Panc1 (cell line): Measurements from ENCODE around the gene PLA2G2C. TPM values are rescaled to one million over a fixed set of nuclear protein-coding genes. Genes with fewer than 3 reads are reported as not detected.

Source experiments
- ATAC-seq: fragments of 200-7000 bp; cut with Tn5 transposase; 2 replicates; pipeline ENCODE4 v1.9.1; 2020; ENCODE audit warnings: mild to moderate bottlenecking, moderate library complexity
- BruUV-seq: library from RNA; stranded (reverse); fragments of 400-500 nt; replicated peaks from 2 replicates; lab custom pipeline; 2021; lab: Mats Ljungman, UMichigan
- CTCF ChIA-PET: fragments of 300-600 bp; sonication (Branson Sonifier 250); formaldehyde crosslinking; loops from one replicate; lab custom pipeline; 2022; ENCODE audit warnings: antibody characterized with exemption; lab: Charles Lee
- POLR2A ChIA-PET: fragments of 300-600 bp; sonication (Branson Sonifier 250); formaldehyde crosslinking; loops from one replicate; lab custom pipeline; 2022; ENCODE audit warnings: antibody characterized with exemption; lab: Charles Lee
- DNase-seq: peaks from one replicate; pipeline ENCODE4 v3.0.0-alpha.2; 2010; ENCODE audit warnings: low read depth, low spot score
- H3K27ac ChIP-seq: 2 replicates; pipeline ENCODE4 v1.5.1; 2011; ENCODE audit warnings: mild to moderate bottlenecking, low read length, inconsistent platforms
- H3K27me3 ChIP-seq: fragments of 200-500 bp; sonication (Bioruptor generic); 2 replicates; pipeline ENCODE4 v1.6.0; 2014; ENCODE audit warnings: low read length, inconsistent platforms; ENCODE audit not compliant: control insufficient read depth, insufficient read depth
- H3K36me3 ChIP-seq: fragments of 200-500 bp; sonication (Bioruptor generic); 2 replicates; pipeline ENCODE4 v1.5.1; 2014; ENCODE audit warnings: inconsistent platforms, mild to moderate bottlenecking, low read length, moderate library complexity; ENCODE audit not compliant: control insufficient read depth, insufficient read depth
- H3K4me1 ChIP-seq: 2 replicates; pipeline ENCODE4 v1.5.1; 2011; ENCODE audit warnings: inconsistent platforms, mild to moderate bottlenecking, low read length, moderate library complexity; ENCODE audit not compliant: control insufficient read depth, insufficient read depth
- H3K4me3 ChIP-seq, 2 experiments: 2 replicates each; pipeline ENCODE4 v1.5.1; 2011 to 2012; ENCODE audit warnings: low read depth in 2 of 2, low read length in 2 of 2, mild to moderate bottlenecking in 2 of 2, inconsistent platforms in 1 of 2, moderate library complexity in 1 of 2
- H3K9me3 ChIP-seq: fragments of 200-500 bp; sonication (Bioruptor generic); 2 replicates; pipeline ENCODE4 v1.5.1; 2014; ENCODE audit warnings: low read depth, mild to moderate bottlenecking, inconsistent platforms, low read length, moderate library complexity; ENCODE audit not compliant: control insufficient read depth, insufficient read depth
- CTCF ChIP-seq: fragments of 450-650 bp; IDR thresholded peaks from 2 replicates; pipeline ENCODE4 v1.5.1; 2017; ENCODE audit warnings: mild to moderate bottlenecking
- POLR2AphosphoS5 ChIP-seq: IDR thresholded peaks from 2 replicates; pipeline ENCODE4 v1.6.1; 2012; ENCODE audit warnings: mild to moderate bottlenecking, low read depth, low read length, moderate library complexity
- REST ChIP-seq, 2 experiments: IDR thresholded peaks; 2 replicates each; pipeline ENCODE4 v1.6.1; 2011 to 2012; ENCODE audit warnings: low read depth in 2 of 2, control low read depth in 1 of 2, low read length in 1 of 2, mild to moderate bottlenecking in 1 of 2, moderate library complexity in 1 of 2; ENCODE audit not compliant: insufficient read depth in 1 of 2
- SIN3A ChIP-seq: IDR thresholded peaks from 2 replicates; pipeline ENCODE4 v1.6.1; 2012; ENCODE audit warnings: low read depth, mild to moderate bottlenecking, low read length, moderate library complexity, borderline replicate concordance; ENCODE audit not compliant: insufficient read depth
- TCF7L2 ChIP-seq: IDR thresholded peaks from 2 replicates; pipeline ENCODE4 v1.6.1; 2011; ENCODE audit warnings: mild to moderate bottlenecking, low read depth, low read length, inconsistent platforms
- in situ Hi-C: cut with HindIII; loops from 2 replicates; pipeline ENCODE4 v1.10.0; 2016; ENCODE audit warnings: low sequenced_read_pairs, low pct_unique_long_range_greater_than_20kb
- intact Hi-C: fragments of 100-400 bp; cut with micrococcal nuclease; formaldehyde crosslinking; loops from one replicate; pipeline ENCODE4 v1.10.0; 2022; ENCODE audit not compliant: unreplicated experiment
- total RNA-seq: library from RNA; stranded (reverse); gene quantifications from one replicate; pipeline ENCODE4 v1.2.1, GENCODE V29; 2021; ENCODE audit not compliant: unreplicated experiment

PLA2G2C gene
- total RNA-seq, 1 experiment from 2014 or later, result not detected

- intact Hi-C loops, result no loop called here
- ATAC-seq (no peak), DNase-seq (no peak)
- Histone ChIP-seq H3K4me1 (no peaks in the 10 kb centered on the region; the same call in 1 of the 2 replicates), H3K9me3 (no peaks in the 10 kb centered on the region), H3K4me3 (no peak overlapping the region), H3K27ac (no peak overlapping the region), H3K27me3 (peaks cover 10% of the 10 kb centered on the region), H3K36me3 (no peaks in the 10 kb centered on the region)
- POLR2A ChIA-PET, result no interaction called here
- CTCF ChIA-PET, result no interaction called here
- no peak for TF ChIP-seq SIN3A
- TF ChIP-seq TCF7L2, result no peak
- no peak for TF ChIP-seq REST (IDR thresholded peaks at IDR 0.05; ENCODE audit: insufficient read depth in 1 of 2, low read depth in 2 of 2, low read length in 1 of 2)
- in situ Hi-C loops, result no loop called here
- no TSS peak for BruUV-seq
Observed at GRCh38 chr1:20125100-20125499, 61.2 kb downstream of the PLA2G2C start.

- TF ChIP-seq REST (IDR thresholded peaks at IDR 0.05; ENCODE audit: insufficient read depth in 1 of 2, low read depth in 2 of 2, low read length in 1 of 2) (no peak), SIN3A (no peak), TCF7L2 (no peak), CTCF (no peak), POLR2AphosphoS5 (no peak)
- no peaks in the 10 kb centered on the region for H3K9me3 ChIP-seq
- in situ Hi-C loops (no loop called here), intact Hi-C loops (no loop called here)
- peak; percentile 74 for ATAC-seq
- ChIA-PET CTCF (no interaction called here), POLR2A (no interaction called here)
- no peak overlapping the region for H3K4me3 ChIP-seq
- H3K27me3 ChIP-seq, result peaks cover 12% of the 10 kb centered on the region
- H3K36me3 ChIP-seq, result no peaks in the 10 kb centered on the region
- H3K4me1 ChIP-seq, result no peaks in the 10 kb centered on the region; the same call in 1 of the 2 replicates
- peak; percentile 20 for DNase-seq
- H3K27ac ChIP-seq, result no peak overlapping the region
- BruUV-seq, result no TSS peak
Observed at GRCh38 chr1:20124456-20125057, 61.8 kb downstream of the PLA2G2C start.
